Neural cell (in vitro differentiated cells): ENCODE results near the gene NGEF. TPM values are rescaled to one million over a fixed set of nuclear protein-coding genes. Genes with fewer than 3 reads are reported as not detected.

Source experiments
- H2AFZ ChIP-seq: fragments of 200-600, 300-800 bp; sonication (generic), shearing (Covaris generic); 2 replicates; pipeline ENCODE4 v1.6.0; 2014; ENCODE audit warnings: low read depth, mild to moderate bottlenecking, antibody characterized with exemption, low read length, moderate library complexity
- H3F3A ChIP-seq: fragments of 200-600 bp; shearing (Covaris generic); 2 replicates; pipeline ENCODE4 v1.6.1; 2016; ENCODE audit warnings: mild to moderate bottlenecking, moderate library complexity, mixed read lengths, antibody characterized with exemption, low read length; ENCODE audit not compliant: insufficient read depth, poor library complexity, severe bottlenecking
- H3K27ac ChIP-seq: fragments of 200-600, 300-800 bp; sonication (generic), shearing (Covaris generic); 2 replicates; pipeline ENCODE4 v1.5.1; 2014; ENCODE audit warnings: mild to moderate bottlenecking, low read length, moderate library complexity
- H3K27me3 ChIP-seq: fragments of 300-800, 200-600 bp; sonication (generic), shearing (Covaris generic); 2 replicates; pipeline ENCODE4 v1.6.0; 2014; ENCODE audit warnings: mild to moderate bottlenecking, low read depth, low read length, moderate library complexity; ENCODE audit not compliant: insufficient read depth
- H3K36me3 ChIP-seq: fragments of 300-800, 200-600 bp; sonication (generic), shearing (Covaris generic); 2 replicates; pipeline ENCODE4 v1.5.1; 2014; ENCODE audit warnings: mild to moderate bottlenecking, antibody characterized with exemption, low read length, moderate library complexity; ENCODE audit not compliant: insufficient read depth
- H3K4me2 ChIP-seq: fragments of 300-800, 200-600 bp; sonication (generic), shearing (Covaris generic); 2 replicates; pipeline ENCODE4 v1.6.0; 2014; ENCODE audit warnings: mild to moderate bottlenecking, low read length
- H3K4me3 ChIP-seq: fragments of 300-800, 200-600 bp; sonication (generic), shearing (Covaris generic); 2 replicates; pipeline ENCODE4 v1.5.1; 2014; ENCODE audit warnings: mild to moderate bottlenecking, low read length, moderate library complexity
- H3K79me2 ChIP-seq: fragments of 200-600 bp; shearing (Covaris generic); replicated peaks from 2 replicates; pipeline ENCODE4 v1.6.0; 2014; ENCODE audit warnings: mild to moderate bottlenecking, low read length, moderate library complexity; ENCODE audit not compliant: insufficient read depth
- H3K9ac ChIP-seq: fragments of 300-800, 200-600 bp; sonication (generic), shearing (Covaris generic); 2 replicates; pipeline ENCODE4 v1.6.1; 2016; ENCODE audit warnings: mild to moderate bottlenecking, low read length, mixed read lengths
- H3K9me2 ChIP-seq: fragments of 200-600 bp; shearing (Covaris generic); 2 replicates; pipeline ENCODE4 v1.6.1; 2016; ENCODE audit warnings: mild to moderate bottlenecking, low read length, mixed read lengths; ENCODE audit not compliant: insufficient read depth
- H3K9me3 ChIP-seq: fragments of 200-600, 300-800 bp; sonication (generic), shearing (Covaris generic); 2 replicates; pipeline ENCODE4 v1.6.1; 2016; ENCODE audit warnings: mild to moderate bottlenecking, mixed run types, low read length, moderate library complexity, mixed read lengths
- H4K20me1 ChIP-seq: fragments of 200-600 bp; shearing (Covaris generic); 2 replicates; pipeline ENCODE4 v1.6.1; 2016; ENCODE audit warnings: mild to moderate bottlenecking, mixed run types; ENCODE audit not compliant: insufficient read depth
- CTCF ChIP-seq: fragments of 450-650 bp; IDR thresholded peaks from 2 replicates; pipeline ENCODE4 v1.5.1; 2014; ENCODE audit warnings: antibody characterized with exemption, mild to moderate bottlenecking, moderate library complexity; ENCODE audit not compliant: poor library complexity, severe bottlenecking
- EP300 ChIP-seq: fragments of 450-650 bp; conservative IDR thresholded peaks from 2 replicates; pipeline ENCODE4 v1.6.1; 2014; ENCODE audit warnings: antibody characterized with exemption, mild to moderate bottlenecking, moderate library complexity; ENCODE audit not compliant: poor library complexity, severe bottlenecking
- EZH2 ChIP-seq: fragments of 200-600, 300-800 bp; shearing (Covaris generic), sonication (generic); IDR thresholded peaks from 2 replicates; pipeline ENCODE4 v1.6.1; 2014; ENCODE audit warnings: antibody characterized with exemption, low read length, borderline replicate concordance, mild to moderate bottlenecking; ENCODE audit not compliant: insufficient read depth, poor library complexity, severe bottlenecking
- MXI1 ChIP-seq: fragments of 450-650 bp; conservative IDR thresholded peaks from 2 replicates; pipeline ENCODE4 v1.6.1; 2014; ENCODE audit warnings: antibody characterized with exemption, mild to moderate bottlenecking; ENCODE audit not compliant: poor library complexity, severe bottlenecking
- POLR2AphosphoS5 ChIP-seq: IDR thresholded peaks from 2 replicates; pipeline ENCODE4 v1.6.1; 2012
- RAD21 ChIP-seq: fragments of 450-650 bp; conservative IDR thresholded peaks from 2 replicates; pipeline ENCODE4 v1.6.1; 2014; ENCODE audit warnings: antibody characterized with exemption, mild to moderate bottlenecking, moderate library complexity
- REST ChIP-seq: IDR thresholded peaks from 2 replicates; pipeline ENCODE4 v1.6.1; 2012; ENCODE audit warnings: borderline replicate concordance
- SMC3 ChIP-seq: fragments of 450-650 bp; conservative IDR thresholded peaks from 2 replicates; pipeline ENCODE4 v1.6.1; 2014; ENCODE audit warnings: antibody characterized with exemption, mild to moderate bottlenecking, moderate library complexity; ENCODE audit not compliant: poor library complexity
- TAF1 ChIP-seq: IDR thresholded peaks from 2 replicates; pipeline ENCODE4 v1.6.1; 2012; ENCODE audit warnings: low read depth
- polyA plus RNA-seq: library from polyadenylated mRNA; depleted of rRNA; stranded (reverse); fragments of >200 nt; gene quantifications from 2 replicates; pipeline ENCODE4 v1.2.3, GENCODE V29; 2014

Gene NGEF
- polyA plus RNA-seq, 1 donor from 2014 or later = 5.2 TPM

- Histone ChIP-seq H3K27me3 (peaks cover 20% of the 10 kb centered on the region), H3K36me3 (no peaks in the 10 kb centered on the region), H3K4me2 (no peak overlapping the region), H3K9ac (peak overlapping the region; percentile 58), H4K20me1 (no peaks in the 10 kb centered on the region), H3K79me2 (no peaks in the 10 kb centered on the region), H3K4me3 (peak overlapping the region; percentile 68), H3K27ac (no peak overlapping the region), H3F3A (no peaks in the 10 kb centered on the region), H3K9me2 (no peaks in the 10 kb centered on the region), H3K9me3 (no peaks in the 10 kb centered on the region), H2AFZ (no peak overlapping the region)
- TF ChIP-seq EP300 (peak; percentile 24), TAF1 (no peak), EZH2 (no peak), RAD21 (peak; percentile 44), POLR2AphosphoS5 (peak; percentile 15), SMC3 (peak; percentile 62), MXI1 (peak; percentile 88), CTCF (peak; percentile 49), REST (no peak)
Measured at GRCh38 chr2:232876161-232876977, 136.7 kb downstream of the NGEF start.

- H2AFZ ChIP-seq = peak overlapping the region; percentile 8
- TF ChIP-seq TAF1 (no peak), RAD21 (peak; percentile 22)
- no peaks in the 10 kb centered on the region for H3K79me2 ChIP-seq
- H4K20me1 ChIP-seq = no peaks in the 10 kb centered on the region
- peak overlapping the region; percentile 58 for H3K9ac ChIP-seq
- no peaks in the 10 kb centered on the region for H3K36me3 ChIP-seq
- H3F3A ChIP-seq = no peaks in the 10 kb centered on the region
- H3K4me2 ChIP-seq = no peak overlapping the region
- H3K9me3 ChIP-seq = no peaks in the 10 kb centered on the region
- peaks cover 20% of the 10 kb centered on the region for H3K27me3 ChIP-seq
- no peak overlapping the region for H3K27ac ChIP-seq
- H3K4me3 ChIP-seq = peak overlapping the region; percentile 68
- H3K9me2 ChIP-seq = no peaks in the 10 kb centered on the region
Measured at GRCh38 chr2:232875256-232876121, 137.6 kb downstream of the NGEF start.
